ENCODE measurements around the gene PRKCE.

Gene PRKCE

DNA sequence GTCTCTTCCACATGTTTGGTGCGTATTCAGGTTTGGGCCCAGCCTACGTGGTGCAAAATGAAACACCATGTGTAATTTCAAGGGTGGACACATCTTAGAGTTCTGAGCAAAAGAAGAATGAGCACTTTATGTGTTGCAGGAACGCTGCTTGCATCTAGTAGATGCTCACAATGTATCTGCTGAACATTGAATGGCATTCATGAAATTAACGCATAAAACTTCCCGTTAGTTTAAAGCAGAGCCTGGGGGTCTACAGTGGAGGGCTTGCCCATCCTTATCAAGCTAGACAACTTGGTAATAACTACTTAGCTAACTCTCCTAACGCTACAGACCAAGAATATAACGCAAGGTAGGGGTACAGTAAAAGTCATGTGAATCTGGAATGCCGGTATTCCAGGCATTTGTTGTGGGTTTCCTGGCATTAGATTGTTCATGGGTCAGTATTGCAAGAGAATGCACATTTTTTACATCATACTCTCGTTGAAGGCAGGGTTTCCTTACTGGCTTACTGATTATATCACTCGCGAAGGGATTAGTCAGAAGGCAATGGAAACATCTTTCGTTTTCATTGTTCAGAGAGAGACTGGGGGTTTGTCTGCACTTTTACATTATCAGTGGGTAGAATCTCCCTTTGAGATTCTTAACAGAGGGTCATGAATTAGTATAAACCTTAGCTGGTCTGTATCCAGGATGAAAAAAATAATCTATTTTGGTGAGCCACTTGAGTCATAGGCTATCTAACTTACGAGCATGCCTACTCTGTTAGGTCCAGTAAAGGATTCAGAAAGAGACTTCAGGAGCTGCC, 416.2 kb downstream of the PRKCE start:
- DNase-seq = no peak

- DNase-seq = no peak
These were observed 417.2 kb downstream of the PRKCE start for GRCh38 chr2:46068636-46069035.

DNA sequence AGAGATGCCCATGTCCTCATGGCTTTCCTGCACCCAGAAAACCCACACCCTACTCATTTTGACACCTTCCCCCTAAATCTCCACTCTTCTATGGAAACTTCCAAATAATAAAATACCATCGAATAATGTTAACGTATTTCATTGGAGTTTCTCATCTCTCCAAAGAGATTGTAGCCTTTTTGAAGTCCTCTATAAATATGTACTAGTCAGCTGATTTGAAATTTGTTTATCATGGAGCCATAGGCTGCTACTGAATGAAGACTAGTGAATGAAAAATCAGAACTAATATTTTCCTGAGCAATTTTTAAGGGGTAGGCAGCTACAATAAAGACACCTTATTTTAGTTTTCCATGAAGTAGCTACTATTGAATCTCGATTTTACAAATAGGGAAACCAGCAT, 419.6 kb downstream of the PRKCE start:
- DNase-seq = no peak

GRCh38 chr2:46072101-46072820, 420.8 kb downstream of the PRKCE start:
- no peak for DNase-seq

GRCh38 chr2:46073540-46074046, 422.1 kb downstream of the PRKCE start:
- no peak for DNase-seq

DNA sequence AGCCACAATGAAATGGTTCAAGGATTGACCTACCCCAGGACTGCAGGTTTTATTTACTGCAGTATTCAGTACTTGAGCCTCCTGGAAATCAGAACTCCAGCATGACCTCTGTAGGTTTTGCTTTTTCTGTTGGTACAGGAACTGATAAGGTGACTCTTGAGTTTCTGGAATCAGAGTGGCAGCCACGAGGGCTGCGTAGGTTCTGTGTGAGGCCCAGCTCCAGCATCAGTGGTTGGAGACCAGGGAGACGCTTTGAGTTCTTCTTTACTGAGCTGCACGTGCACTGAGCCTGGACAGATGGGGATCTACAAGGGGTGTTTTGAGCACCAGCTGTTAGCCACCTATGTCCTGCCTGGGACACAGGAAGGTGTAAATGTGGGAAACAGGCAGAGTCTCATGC, 423.0 kb downstream of the PRKCE start:
- no peak for DNase-seq

- DNase-seq = no peak
These were observed 424.4 kb downstream of the PRKCE start for GRCh38 chr2:46075848-46076247.

DNA sequence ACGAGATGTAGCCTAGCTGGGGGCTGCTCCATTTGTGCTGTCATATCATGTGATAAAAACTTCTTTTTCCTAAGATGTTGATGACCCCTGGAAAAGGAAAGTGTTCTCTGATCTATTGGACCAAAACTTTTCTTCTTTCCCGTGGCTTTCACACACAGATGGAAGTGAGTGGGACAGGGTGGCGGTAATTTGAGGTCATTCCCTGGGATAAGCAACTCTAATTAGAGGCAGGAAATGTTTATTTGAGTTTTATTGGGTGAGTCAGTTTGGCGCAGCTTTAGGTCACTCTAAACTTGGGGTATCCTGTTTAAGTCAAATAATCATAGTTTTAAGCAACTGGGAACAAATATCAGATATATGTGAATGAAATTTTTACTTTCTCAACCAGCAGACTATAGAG, 424.8 kb downstream of the PRKCE start:
- DNase-seq = no peak

GRCh38 chr2:46076875-46077274, 425.4 kb downstream of the PRKCE start:
- no peak for DNase-seq

DNA sequence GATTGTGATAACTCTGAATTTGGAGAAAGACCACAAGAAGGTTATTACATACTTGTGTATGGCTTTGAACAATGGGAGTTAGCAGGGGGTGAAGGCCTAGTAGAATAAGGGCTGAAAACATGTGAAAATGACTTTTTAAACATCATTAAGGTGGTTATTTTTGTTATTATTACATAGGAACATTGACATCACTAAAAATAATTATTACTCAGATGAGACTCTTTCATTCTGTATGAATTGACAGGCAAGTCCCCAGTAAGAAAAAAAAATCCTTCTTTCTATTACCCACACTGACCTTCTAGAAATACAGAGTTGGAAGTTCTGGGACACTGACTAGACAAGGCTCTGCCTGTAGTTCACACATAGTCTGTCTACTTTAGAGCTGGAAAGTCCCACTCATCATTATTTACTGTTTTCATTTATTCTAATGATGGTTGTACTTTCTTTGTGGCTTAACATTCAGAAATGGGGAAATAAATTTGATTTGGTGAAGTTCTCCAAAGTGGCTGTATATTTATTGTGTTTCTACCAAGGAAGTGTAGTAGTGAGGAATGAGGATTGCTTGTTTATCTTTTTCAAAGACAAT, 426.1 kb downstream of the PRKCE start:
- DNase-seq = no peak

- DNase-seq = no peak
These were observed 428.6 kb downstream of the PRKCE start for GRCh38 chr2:46079985-46080560.

DNA sequence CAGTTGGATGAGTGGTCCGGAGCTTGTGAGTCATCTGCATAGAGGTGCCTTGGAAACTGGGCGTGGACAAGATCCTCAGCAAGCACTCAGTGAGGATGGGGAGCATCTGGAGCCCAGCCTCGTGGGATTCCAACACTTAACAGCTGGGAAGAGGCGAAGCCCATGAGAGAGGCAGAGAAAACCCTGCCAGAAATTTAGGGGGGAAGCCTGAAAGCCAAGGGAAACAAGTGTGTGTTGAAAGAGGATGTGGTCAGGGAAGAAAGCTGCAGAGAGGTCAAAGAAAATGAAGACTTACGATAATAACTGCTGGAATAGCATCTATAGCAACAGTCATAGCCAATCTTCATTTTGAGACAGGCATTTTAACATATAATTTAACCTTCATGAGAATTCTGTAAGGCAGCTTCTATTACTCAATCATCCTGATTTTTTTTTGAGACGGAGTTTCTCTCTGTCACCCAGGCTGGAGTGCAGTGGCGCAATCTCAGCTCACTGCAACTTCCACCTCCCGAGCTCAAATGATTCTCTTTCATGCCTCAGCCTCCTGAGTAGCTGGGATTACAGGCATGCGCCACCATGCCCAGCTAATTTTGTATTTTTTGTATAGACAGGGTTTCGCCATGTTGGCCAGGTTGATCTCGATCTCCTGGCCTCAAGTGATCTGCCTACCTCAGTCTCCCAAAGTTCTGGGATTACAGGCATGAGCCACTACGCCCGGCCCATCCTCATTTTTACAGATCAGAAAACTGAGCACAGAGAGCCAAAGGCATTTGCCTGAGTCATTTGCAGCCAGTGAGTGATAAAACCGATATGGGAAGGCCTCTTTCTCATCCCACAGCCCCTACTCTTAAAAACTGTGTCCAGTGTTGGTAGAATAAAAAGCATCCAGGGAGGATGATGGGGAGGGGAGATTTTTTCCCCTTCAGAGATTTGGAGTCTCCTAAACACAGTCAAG, 431.3 kb downstream of the PRKCE start:
- DNase-seq = no peak

GRCh38 chr2:46086578-46087070, 435.1 kb downstream of the PRKCE start:
- no peak for DNase-seq

GRCh38 chr2:46087492-46087891, 436.0 kb downstream of the PRKCE start:
- DNase-seq = no peak

- DNase-seq = no peak
These were observed 439.5 kb downstream of the PRKCE start for GRCh38 chr2:46091004-46091403.

- DNase-seq = no peak
These were observed 440.6 kb downstream of the PRKCE start for GRCh38 chr2:46091961-46092667.

GRCh38 chr2:46094689-46095088, 443.2 kb downstream of the PRKCE start:
- DNase-seq = no peak

DNA sequence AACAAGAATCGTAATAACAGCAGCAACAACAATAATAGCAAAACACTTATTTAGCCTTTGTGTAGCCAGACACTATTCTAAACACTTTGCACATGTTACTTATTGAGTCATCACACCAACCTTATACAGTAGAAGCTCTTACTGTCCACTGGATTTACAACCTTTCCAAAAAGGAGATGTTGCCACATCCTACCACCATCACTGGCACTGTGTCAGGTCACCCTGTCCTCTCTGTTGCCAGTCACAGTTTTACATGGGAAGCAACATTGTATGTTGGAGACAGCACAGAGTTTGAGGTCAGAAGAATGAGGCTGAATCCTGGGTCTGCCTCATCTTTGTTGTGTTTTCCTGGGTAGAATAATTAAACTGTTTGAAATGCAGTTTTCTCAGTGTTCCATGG, 444.4 kb downstream of the PRKCE start:
- DNase-seq = no peak

DNA sequence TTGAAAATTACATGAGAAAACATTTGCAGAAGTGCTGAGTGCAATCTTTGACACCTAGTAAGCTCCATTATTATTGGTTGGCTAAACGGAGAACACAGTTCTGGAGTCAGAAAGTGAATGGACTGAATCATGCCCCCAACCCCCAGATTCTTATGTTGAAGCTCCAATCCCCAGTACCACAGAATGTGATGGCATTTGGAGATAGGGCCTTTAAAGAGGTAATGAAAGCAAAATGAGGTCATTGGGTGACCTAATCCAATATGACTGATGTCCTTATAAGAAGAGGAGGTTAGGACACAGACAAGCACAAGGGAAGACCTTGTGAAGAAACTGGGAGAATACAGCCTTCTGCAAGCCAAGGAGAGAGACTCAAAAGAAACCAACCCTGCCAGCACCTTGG, 444.8 kb downstream of the PRKCE start:
- DNase-seq = no peak

DNA sequence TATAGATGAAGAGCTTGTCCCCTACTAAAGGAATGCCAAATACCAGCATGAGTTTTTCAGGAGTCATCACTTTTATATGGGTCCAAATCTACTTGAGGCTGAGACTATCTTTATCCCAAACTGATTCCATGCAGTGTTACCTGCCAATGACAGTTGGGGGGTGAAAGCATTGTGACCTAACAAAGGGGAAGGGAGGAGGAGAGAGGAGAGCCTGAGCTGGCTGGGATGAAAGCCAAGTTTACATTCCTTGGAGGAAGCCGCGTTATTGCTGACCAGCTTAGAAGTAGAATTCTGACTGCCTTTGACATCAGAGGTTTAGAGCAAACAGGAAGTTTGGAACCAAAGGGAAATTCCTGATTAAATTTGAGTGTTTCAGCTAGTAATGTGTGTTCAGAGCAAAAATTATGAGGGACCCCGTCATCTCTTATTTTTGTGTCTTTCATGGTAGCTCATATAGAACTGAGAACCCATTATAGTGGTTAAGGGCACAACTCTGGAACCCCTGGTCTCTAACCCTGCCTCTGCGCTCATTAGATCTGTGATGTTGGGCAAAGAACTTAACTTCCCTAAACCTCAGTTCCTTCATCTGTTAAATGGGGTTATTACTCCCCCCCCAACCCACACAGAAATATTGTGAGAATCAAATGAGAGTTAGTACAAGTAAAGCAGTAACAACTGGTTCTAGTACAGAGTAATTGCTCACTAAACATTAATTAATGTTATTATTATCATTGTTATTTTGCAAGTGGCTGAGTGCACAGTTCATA, 446.4 kb downstream of the PRKCE start:
- no peak for DNase-seq

DNA sequence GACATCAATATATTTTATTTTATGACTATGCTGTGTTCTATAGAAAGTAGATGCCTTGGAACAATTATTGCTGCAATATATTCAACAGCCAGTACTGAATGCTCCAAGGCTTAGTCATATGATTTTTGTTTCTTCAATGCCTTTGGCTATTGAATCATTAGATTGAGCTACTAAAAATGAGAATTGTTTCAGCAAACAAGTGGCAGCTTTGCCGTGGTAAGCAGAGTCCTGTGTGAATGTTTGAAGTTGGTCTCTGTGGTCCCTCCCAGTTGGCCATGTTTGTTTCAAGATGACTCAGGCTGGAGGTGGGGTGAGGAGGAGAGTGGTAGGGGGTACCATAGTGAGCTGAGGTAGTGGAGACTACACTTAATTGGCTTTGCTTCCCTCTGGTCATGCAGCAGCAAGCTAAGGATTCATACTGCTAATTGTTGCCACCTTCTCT, 447.2 kb downstream of the PRKCE start:
- no peak for DNase-seq

All from NCI-H446 treated with DMSO at 0.1 percent for 48 hours (cell line).